PFSK-1 (cell line): Measurements from ENCODE around the gene TTLL6.

ENCODE experiments used
- FOXP2 ChIP-seq: optimal IDR thresholded peaks from 2 replicates; pipeline ENCODE3; 2011; ENCODE audit warnings: borderline replicate concordance, control low read depth, inconsistent platforms; ENCODE audit not compliant: insufficient read depth; ENCODE audit errors: extremely low read length, extremely low read depth
- POLR2AphosphoS5 ChIP-seq: IDR thresholded peaks from 2 replicates; pipeline ENCODE4 v1.6.1; 2012; ENCODE audit warnings: low read depth, mild to moderate bottlenecking, control low read depth, low read length, moderate library complexity
- SIN3A ChIP-seq: IDR thresholded peaks from 2 replicates; pipeline ENCODE4 v1.6.1; 2012; ENCODE audit warnings: mild to moderate bottlenecking, low read length, moderate library complexity, borderline replicate concordance; ENCODE audit not compliant: insufficient read depth
- TAF1 ChIP-seq: IDR thresholded peaks from 2 replicates; pipeline ENCODE4 v1.6.1; 2012; ENCODE audit warnings: low read length, control low read depth, borderline replicate concordance; ENCODE audit not compliant: insufficient read depth
- TF ChIP-seq, protein P1 (sequence below), 2 experiments: IDR thresholded peaks; 2 replicates each; pipeline versions ENCODE4 v1.6.1 to v1.8.0; 2011 to 2012; ENCODE audit warnings: low read depth in 2 of 2, low read length in 2 of 2, control low read depth in 1 of 2, inconsistent platforms in 1 of 2, mild to moderate bottlenecking in 1 of 2, moderate library complexity in 1 of 2; ENCODE audit not compliant: insufficient read depth in 1 of 2

TTLL6 gene

DNA sequence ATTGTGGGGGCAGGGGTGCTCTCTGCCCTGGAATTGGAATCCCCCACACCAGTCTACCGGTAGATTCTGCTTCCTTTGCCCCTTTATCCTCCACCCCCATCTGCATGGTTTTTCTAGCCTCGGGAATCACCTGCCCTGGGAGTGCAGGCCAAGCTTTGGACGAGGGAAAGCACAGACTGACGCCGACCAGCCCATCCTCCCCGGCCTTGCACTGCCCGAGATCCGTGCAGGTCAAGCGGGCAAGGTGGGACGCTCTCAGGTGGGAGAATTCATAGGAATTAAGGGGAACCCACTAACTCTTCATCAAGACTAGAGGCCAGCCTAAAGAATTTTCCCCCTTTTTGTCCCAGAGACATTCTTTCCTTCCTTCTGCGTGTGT, 78.6 kb downstream of the TTLL6 start:
- TF ChIP-seq TAF1 = no peak
- no peak for TF ChIP-seq POLR2AphosphoS5
- TF ChIP-seq, protein P1, sequence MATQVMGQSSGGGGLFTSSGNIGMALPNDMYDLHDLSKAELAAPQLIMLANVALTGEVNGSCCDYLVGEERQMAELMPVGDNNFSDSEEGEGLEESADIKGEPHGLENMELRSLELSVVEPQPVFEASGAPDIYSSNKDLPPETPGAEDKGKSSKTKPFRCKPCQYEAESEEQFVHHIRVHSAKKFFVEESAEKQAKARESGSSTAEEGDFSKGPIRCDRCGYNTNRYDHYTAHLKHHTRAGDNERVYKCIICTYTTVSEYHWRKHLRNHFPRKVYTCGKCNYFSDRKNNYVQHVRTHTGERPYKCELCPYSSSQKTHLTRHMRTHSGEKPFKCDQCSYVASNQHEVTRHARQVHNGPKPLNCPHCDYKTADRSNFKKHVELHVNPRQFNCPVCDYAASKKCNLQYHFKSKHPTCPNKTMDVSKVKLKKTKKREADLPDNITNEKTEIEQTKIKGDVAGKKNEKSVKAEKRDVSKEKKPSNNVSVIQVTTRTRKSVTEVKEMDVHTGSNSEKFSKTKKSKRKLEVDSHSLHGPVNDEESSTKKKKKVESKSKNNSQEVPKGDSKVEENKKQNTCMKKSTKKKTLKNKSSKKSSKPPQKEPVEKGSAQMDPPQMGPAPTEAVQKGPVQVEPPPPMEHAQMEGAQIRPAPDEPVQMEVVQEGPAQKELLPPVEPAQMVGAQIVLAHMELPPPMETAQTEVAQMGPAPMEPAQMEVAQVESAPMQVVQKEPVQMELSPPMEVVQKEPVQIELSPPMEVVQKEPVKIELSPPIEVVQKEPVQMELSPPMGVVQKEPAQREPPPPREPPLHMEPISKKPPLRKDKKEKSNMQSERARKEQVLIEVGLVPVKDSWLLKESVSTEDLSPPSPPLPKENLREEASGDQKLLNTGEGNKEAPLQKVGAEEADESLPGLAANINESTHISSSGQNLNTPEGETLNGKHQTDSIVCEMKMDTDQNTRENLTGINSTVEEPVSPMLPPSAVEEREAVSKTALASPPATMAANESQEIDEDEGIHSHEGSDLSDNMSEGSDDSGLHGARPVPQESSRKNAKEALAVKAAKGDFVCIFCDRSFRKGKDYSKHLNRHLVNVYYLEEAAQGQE (IDR thresholded peaks at IDR 0.05; ENCODE audit: insufficient read depth in 1 of 2, low read depth in 2 of 2, low read length in 2 of 2) = no peak
- TF ChIP-seq FOXP2 = no peak
- no peak for TF ChIP-seq SIN3A

DNA sequence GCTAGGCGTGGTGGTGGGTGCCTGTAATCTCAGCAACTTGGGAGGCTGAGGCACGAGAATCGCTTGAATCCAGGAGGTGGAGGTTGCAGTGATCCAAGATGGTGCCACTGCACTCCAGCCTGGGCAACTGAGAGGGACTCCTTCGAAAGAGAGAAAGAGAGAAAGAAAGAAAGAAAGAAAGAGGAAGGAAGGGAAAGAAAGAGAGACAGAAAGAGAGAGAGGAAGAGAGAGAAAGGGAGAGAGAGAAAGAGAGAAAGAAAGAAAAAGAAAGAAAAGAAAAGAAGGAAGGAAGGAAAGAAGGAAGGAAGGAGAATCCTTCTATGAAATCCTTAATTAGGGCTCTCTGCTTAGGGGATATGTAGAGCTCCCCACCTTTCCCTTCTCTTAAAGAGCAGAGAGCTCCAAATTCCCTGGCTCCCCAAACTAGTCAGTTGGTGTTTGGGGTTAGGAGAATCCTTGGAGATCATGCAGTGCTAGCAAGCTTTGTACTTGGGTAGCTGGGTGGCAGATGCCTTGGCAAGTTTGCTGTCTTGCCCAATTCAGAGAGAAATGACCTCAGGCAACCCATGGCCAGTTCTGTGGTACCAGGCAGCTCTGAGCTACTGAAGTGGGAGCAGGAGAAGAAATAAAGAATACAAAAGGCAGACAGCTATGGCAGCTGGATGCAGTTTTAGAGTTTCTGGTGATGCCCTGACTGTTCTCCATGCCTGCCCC, 79.5 kb downstream of the TTLL6 start:
- TF ChIP-seq, protein P1 (IDR thresholded peaks at IDR 0.05; ENCODE audit: insufficient read depth in 1 of 2, low read depth in 2 of 2, low read length in 2 of 2) = no peak
- TF ChIP-seq FOXP2 (no peak), SIN3A (no peak), POLR2AphosphoS5 (no peak), TAF1 (no peak)

DNA sequence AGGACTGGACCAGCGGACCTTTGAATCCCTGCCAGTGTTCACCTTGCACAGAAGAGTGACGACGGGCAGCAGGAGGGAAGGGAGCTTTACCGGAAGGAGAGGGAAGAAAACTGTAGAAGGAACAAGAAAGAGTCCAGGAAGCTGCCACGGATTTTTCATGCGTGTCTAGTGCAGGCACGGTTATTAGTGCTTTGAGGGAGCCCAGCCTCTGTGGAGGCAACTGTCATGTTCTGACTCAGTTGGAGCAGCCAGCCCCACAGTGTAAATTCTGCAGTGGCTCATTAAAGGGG, 82.0 kb downstream of the TTLL6 start:
- TF ChIP-seq, protein P1 (IDR thresholded peaks at IDR 0.05; ENCODE audit: insufficient read depth in 1 of 2, low read depth in 2 of 2, low read length in 2 of 2) = no peak
- TF ChIP-seq POLR2AphosphoS5 (no peak), TAF1 (no peak), SIN3A (no peak), FOXP2 (no peak)

DNA sequence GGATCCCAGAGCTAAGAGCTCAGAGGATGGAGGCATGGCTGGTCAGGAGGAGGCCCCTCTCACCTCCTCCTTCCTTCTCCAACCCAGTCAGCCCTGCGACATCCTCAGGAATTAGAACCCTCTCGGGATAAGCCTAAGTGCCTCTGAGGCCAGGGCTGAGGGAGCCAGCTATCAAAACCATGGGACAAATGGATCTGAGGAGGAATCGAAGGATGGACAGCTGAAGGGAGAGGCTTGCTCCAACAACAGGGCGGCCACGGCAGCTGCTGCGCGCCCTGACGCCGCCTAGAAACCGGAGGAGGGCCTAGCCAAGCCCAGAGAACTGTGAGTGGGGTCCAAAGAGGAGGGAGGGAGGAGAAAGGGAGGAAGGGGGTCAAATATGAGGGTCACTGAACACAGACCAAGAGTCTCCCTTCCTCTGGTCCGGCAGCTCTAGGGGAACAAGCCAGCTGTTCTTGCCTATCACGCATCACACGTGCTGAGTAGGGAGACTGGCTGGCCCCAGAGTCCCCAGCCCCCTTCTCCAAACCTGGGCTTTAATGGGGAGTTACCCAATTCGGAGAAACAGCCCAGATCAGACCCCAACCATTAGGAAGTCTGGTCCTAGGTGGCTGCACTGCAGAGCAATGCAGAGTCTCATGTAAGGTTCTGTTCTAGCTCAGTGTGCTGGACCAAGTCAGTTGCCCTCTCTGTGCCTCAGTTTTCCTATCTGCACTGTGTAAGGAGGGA, 82.5 kb downstream of the TTLL6 start:
- TF ChIP-seq POLR2AphosphoS5 (no peak), SIN3A (no peak), FOXP2 (no peak), TAF1 (no peak)
- TF ChIP-seq, protein P1 (IDR thresholded peaks at IDR 0.05; ENCODE audit: insufficient read depth in 1 of 2, low read depth in 2 of 2, low read length in 2 of 2) = no peak
